A549 (cell line): ENCODE data around the gene SLX9.

Experiments used
- CBX2 ChIP-seq: fragments of 200-600 bp; sonication (generic); IDR thresholded peaks from 2 replicates; pipeline ENCODE4 v1.6.1; 2016; ENCODE audit warnings: low read depth, mild to moderate bottlenecking, borderline replicate concordance
- CEBPB ChIP-seq, 2 experiments: fragments of >200 bp in 1 of 2; sonication (Bioruptor Twin) in 1 of 2; formaldehyde crosslinking in 1 of 2; IDR thresholded peaks; 2 replicates each; pipeline ENCODE4 v1.6.1; 2012 to 2016
- CHD4 ChIP-seq: fragments of 200-600 bp; sonication (generic); IDR thresholded peaks from 2 replicates; pipeline ENCODE4 v1.6.1; 2016; ENCODE audit warnings: antibody characterized with exemption, mild to moderate bottlenecking, borderline replicate concordance
- EP300 ChIP-seq, 2 experiments: fragments of >200 bp; sonication (Bioruptor Twin); formaldehyde crosslinking; IDR thresholded peaks; 2 replicates in 1 of 2; 3 replicates in 1 of 2; pipeline ENCODE4 v1.6.1; 2016 to 2017
- JUN ChIP-seq, 2 experiments: fragments of >200 bp; sonication (Bioruptor Twin); formaldehyde crosslinking; IDR thresholded peaks; 2 replicates in 1 of 2; 3 replicates in 1 of 2; pipeline ENCODE4 v1.6.1; 2016 to 2017
- MYC ChIP-seq: IDR thresholded peaks from 2 replicates; pipeline ENCODE4 v1.6.1; 2012; ENCODE audit warnings: mild to moderate bottlenecking, inconsistent platforms, low read length, improper control_type of control experiment, borderline replicate concordance
- NFE2L2 ChIP-seq: fragments of 150-350 bp; conservative IDR thresholded peaks from 2 replicates; pipeline ENCODE4 v1.6.1; 2014; ENCODE audit warnings: low read length
- NR3C1 ChIP-seq: fragments of >200 bp; sonication (Bioruptor Twin); formaldehyde crosslinking; IDR thresholded peaks from 3 replicates; pipeline ENCODE4 v1.6.1; 2017
- POLR2A ChIP-seq: IDR thresholded peaks from 2 replicates; pipeline ENCODE4 v1.6.1; 2012; ENCODE audit warnings: mild to moderate bottlenecking, low read length
- RCOR1 ChIP-seq: fragments of 150-350 bp; IDR thresholded peaks from 2 replicates; pipeline ENCODE4 v1.6.1; 2014; ENCODE audit warnings: antibody characterized with exemption, low read length, low read depth
- TP53 ChIP-seq: fragments of 250-450 bp; sonication (Bioruptor Pico); IDR thresholded peaks from 2 replicates; pipeline ENCODE4 v1.5.0; 2021; ENCODE audit warnings: mild to moderate bottlenecking, moderate library complexity
- TF ChIP-seq, protein P1 (sequence below): fragments of 200-600 bp; sonication (generic); IDR thresholded peaks from 2 replicates; pipeline ENCODE4 v1.6.1; 2016; ENCODE audit warnings: antibody characterized with exemption, mild to moderate bottlenecking, moderate library complexity
- TF ChIP-seq, protein P2 (sequence below): fragments of >200 bp; sonication (Bioruptor Twin); formaldehyde crosslinking; IDR thresholded peaks from 3 replicates; pipeline ENCODE4 v1.5.1; 2016

DNA sequence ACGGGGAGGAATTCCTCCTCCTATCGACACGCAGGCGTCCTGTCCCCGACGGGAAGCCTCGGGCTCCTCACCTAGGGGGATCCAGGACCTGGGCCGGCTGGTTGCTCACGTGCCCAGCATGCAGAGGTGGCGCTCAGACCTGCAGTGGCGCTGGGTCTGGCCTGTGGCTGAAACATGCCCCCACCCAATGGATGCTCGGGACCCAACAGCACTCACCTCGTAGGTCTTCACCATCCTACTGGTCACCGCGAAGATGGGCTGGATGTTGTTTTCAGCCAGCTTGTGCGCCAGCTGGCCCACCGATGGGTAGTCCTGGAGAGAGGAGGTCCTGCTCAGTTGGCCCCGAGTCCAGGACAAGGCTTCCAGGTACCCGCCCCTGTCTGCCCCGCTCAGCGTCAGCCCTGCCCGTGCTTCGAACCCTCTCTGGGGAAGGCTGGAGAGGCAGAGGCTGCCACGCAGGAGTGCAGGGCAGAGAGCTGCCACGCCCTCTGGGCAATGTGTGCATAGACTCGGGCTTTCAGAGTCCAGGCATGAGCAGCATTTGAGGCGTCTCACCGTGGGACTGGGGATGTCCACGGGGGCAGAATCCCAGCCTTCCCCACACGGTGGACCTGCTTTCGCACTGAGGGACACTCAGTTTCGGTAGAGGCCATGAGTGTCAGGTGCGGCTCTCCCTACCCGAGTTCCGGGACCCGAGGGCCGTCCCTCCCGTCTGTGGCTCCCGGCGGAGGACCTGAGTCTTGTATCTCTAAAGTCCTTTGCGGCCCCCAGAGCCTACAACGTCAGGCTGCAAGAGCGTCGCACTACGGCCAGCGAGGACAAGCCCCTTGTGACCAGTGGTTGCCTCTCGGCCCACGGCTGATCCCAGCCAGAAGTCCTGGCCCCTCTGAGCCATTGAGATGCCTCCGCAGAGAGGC lies 40.7 kb upstream of the SLX9 start:
- TF ChIP-seq JUN (IDR thresholded peaks at IDR 0.05), result no peak
- no peak for TF ChIP-seq RCOR1
- TF ChIP-seq, protein P1, sequence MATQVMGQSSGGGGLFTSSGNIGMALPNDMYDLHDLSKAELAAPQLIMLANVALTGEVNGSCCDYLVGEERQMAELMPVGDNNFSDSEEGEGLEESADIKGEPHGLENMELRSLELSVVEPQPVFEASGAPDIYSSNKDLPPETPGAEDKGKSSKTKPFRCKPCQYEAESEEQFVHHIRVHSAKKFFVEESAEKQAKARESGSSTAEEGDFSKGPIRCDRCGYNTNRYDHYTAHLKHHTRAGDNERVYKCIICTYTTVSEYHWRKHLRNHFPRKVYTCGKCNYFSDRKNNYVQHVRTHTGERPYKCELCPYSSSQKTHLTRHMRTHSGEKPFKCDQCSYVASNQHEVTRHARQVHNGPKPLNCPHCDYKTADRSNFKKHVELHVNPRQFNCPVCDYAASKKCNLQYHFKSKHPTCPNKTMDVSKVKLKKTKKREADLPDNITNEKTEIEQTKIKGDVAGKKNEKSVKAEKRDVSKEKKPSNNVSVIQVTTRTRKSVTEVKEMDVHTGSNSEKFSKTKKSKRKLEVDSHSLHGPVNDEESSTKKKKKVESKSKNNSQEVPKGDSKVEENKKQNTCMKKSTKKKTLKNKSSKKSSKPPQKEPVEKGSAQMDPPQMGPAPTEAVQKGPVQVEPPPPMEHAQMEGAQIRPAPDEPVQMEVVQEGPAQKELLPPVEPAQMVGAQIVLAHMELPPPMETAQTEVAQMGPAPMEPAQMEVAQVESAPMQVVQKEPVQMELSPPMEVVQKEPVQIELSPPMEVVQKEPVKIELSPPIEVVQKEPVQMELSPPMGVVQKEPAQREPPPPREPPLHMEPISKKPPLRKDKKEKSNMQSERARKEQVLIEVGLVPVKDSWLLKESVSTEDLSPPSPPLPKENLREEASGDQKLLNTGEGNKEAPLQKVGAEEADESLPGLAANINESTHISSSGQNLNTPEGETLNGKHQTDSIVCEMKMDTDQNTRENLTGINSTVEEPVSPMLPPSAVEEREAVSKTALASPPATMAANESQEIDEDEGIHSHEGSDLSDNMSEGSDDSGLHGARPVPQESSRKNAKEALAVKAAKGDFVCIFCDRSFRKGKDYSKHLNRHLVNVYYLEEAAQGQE, result no peak
- TF ChIP-seq, protein P2, sequence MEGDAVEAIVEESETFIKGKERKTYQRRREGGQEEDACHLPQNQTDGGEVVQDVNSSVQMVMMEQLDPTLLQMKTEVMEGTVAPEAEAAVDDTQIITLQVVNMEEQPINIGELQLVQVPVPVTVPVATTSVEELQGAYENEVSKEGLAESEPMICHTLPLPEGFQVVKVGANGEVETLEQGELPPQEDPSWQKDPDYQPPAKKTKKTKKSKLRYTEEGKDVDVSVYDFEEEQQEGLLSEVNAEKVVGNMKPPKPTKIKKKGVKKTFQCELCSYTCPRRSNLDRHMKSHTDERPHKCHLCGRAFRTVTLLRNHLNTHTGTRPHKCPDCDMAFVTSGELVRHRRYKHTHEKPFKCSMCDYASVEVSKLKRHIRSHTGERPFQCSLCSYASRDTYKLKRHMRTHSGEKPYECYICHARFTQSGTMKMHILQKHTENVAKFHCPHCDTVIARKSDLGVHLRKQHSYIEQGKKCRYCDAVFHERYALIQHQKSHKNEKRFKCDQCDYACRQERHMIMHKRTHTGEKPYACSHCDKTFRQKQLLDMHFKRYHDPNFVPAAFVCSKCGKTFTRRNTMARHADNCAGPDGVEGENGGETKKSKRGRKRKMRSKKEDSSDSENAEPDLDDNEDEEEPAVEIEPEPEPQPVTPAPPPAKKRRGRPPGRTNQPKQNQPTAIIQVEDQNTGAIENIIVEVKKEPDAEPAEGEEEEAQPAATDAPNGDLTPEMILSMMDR, result no peak
- TF ChIP-seq CEBPB (IDR thresholded peaks at IDR 0.05), result no peak
- no peak for TF ChIP-seq MYC
- TF ChIP-seq POLR2A, result no peak
- no peak for TF ChIP-seq NFE2L2
- TF ChIP-seq CBX2, result no peak
- no peak for TF ChIP-seq CHD4
- no peak for TF ChIP-seq NR3C1
- no peak for TF ChIP-seq EP300 (IDR thresholded peaks at IDR 0.05)
- no peak for TF ChIP-seq TP53 (CRISPR knock-in tag)
